ENCODE data around the gene HADHA.

HADHA gene

DNA sequence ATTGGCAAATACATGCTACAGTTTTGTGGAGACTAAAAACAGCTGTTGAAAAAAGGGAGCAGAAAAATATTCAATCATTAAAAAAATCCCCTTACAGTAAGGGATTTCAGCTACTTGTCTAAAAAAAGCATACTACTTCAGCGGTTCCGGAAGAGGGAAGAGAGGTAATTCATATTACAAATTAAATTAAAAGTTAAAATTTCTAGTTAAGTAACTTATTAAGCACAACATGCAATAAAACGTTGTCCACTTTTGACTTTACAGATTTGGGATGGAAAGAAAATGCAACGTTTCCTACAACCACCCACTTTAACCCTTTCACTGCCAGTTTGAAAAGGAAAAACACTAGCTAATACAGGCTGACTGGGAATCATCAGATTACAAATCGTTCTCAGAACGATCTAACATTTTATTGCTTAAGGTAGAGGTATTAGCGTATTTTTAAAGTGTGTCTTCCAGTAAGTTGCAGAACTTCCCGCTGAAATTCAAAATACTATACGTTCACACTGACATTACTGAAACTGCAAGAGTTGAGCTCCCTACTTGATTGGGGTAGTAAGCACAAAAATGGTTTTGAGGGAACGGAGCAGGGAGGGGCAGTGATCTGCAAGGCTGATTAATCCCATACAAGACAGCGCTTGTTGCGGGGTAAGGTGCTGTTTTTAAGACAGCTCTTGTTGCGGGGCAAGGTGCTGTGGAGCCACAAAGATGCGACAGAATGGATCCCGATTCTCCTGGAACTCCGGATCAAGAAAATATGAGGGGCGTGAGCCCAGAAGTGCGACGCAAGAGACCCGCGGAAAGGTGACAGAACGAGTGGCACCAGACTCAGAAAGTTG lies 743 bp downstream of the HADHA start:
- DNase-seq: no peak

DNA sequence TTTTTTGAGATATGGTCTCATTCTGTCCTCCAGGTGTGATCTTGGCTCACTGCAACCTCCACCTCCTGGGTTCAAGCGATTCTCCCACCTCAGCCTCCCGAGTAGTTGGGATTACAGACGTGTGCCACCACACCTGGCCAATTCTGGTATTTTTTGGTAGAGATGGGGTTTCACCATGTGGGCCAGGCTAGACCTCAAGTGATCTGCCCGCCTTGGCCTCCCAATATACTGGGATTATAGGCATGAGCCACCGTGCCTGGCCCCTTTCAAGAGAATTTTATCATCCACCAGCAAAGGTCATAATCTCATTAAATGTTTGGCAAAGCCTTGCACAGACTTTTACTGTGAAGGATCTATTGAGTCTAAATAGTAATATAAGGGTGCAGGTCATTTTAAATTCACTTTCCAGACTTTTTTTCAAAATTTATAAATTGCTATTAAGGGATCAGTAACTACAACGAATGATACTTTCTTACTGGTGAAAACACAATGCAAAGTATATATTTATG lies 2.5 kb downstream of the HADHA start:
- no peak for DNase-seq

DNA sequence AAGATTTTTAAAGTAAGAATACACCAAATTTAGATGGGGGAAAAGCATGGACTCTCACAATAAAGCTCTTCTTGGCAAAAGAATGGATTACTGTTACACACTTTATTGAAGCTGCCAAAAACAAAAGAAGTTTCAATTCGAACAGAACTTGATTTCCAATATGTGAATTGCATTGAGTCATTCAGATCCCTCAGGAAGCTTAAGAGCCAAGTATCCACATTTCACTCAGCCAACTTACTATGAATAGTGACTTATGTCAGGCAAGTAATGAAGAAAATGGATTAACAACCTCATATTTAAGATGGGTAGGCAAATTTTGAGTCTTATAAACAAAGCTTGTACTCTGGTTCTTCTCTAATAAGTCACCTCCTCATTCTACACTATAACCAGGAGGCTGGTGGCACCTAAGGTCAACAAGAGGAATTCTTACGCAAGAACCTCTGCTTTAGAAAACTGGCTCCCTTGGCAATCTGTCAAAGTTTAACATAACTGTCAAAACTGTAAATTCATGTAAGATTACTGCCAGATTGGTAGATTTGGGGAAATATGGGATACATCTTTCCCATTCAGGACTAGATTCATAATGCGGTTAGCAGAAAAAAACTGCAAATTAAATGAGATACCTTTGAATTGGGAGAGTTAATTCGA lies 6.0 kb downstream of the HADHA start:
- no peak for DNase-seq

DNA sequence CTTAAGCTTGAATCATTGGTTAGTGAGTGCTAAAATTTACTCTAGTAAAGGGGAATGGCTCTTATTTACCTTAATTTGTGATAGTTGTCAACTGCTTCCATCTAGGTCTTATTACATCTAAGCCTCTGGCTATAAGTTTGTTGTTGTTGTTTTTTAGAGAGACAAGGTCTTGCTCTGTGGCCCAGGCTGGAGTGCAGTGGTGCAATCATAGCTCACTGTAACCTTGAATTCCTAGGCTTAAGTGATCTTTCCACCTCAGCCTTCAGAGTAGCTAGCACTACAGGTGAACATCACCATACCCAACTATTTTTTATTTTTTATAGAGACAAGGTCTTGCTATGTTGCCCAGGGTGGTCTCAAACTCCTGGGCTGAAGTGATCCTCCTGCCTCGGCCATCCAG lies 6.6 kb downstream of the HADHA start:
- DNase-seq: no peak

DNA sequence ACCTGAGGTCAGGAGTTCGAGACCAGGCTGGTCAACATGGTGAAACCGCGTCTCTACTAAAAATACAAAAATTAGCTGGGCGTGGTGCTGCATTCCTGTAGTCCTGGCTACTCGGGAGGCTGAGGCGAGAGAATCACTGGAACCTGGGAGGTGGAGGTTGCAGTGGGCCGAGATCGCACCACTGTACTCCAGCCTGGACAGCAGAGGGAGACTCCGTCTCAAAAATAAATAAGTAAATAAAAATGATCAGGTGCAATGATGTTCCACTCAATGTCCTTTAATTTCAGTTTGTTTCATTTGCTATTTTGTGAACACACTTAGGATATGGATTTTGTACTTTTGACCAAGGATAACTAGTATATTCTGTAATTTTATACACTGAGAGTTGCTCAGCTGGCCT lies 9.3 kb downstream of the HADHA start:
- DNase-seq: no peak

DNA sequence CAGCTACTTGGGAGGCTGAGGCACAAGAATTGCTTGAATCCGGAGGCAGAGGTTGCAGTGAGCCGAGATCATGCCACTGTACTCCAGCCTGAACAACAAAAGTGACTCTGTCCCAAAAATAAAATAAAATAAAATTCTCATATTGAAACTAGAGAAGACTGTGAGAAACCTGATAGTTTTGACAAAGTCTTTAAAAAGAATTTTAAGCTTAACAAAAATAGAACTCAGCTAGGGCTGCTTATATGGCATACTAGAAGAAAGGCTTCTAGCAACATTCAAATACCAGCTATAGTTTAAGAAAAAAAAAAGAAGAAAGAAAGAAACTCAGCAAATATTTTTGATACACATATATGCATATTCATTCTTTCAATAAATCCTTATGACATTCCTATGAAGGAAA lies 13.6 kb downstream of the HADHA start:
- DNase-seq: no peak

DNA sequence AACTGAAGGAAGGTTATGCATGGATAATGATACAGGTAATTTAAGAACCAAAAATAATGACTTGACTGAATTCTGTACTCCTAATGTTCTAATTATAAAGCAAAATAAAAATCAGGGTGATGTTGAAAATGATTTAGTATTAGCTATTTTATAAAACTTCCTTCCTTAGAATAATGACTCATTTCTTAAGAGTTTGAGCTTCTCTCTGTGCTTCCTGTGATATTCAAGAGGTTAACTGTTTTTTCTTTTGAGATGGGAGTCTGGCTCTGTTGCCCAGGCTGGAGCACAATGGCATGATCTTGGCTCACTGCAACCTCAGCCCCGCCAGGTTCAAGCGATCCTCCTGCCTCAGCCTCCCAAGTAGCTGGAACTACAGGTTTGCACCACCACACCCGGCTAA lies 14.8 kb downstream of the HADHA start:
- DNase-seq: no peak

DNA sequence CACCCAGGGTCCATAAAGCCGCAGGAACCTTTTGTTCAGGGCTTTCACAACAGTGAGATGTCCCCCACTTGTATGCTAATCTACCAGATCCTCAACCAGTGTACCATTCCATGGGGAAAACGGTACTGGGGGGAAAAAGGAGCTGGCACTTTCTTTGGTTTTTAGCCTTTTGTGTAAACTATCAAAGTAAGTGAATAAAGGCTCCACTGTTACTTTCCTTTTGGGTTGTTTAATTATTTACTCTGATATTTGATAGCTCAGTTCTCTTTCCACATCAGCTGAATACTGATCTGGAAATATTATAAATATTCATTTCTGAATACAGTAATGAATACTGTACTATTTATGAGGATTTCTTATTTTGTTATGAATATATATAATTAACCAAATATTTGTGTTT lies 20.3 kb downstream of the HADHA start:
- DNase-seq: no peak

DNA sequence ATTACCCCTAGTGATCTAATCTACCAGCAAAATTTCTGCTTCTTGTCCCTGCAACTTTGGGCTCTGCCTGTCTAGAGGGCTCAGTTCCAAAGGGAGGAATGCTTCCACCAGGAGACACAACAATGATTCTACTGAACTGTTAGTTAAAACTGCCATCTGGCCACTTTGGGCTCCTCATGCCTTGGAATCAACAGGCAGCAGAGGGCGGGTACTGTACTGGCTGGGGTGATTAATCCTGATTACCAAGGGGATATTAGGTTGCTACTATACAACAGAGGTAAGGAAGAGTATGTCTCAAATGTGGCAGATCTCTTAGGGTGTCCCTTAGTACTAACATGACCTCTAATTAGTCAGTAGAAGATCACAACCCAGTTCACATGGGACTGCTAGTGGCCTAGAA lies 21.4 kb downstream of the HADHA start:
- no peak for DNase-seq

DNA sequence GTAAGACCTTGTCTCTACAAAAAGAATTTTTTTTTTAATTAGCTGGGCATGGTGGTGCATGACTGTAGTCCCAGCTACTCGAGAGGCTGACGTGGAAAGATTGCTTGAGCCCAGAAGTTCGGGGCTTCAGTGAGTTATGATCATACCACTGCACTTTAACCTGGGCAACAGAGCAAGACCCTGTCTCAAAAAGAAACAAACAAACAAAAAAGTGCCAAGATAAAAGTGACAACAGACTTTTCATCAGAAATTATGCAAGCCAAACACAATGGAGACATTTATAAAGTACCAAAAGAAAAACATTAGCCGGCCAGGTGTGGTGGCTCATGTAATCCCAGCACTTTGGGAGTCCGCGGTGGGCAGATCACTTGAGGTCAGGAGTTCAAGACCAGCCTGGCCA lies 26.7 kb downstream of the HADHA start:
- DNase-seq: no peak

DNA sequence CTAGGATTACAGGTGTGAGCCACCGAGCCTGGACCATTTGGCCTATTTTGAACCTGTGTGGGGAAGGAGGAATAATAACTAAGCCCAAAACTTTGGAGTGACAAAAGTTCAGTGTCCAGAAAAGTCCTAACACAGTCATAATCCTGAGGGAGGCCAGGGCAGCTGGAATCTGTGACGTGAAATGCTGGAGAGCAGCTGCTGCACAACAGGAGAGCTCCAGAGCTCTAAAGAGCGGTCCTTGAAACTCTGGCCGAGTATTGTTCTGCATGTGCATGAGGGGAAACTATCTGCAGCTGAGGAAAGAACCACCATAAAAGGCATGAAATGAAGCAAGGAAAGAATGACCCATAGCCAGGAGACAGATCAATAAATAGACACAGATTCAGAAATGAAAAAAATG lies 27.8 kb downstream of the HADHA start:
- no peak for DNase-seq

DNA sequence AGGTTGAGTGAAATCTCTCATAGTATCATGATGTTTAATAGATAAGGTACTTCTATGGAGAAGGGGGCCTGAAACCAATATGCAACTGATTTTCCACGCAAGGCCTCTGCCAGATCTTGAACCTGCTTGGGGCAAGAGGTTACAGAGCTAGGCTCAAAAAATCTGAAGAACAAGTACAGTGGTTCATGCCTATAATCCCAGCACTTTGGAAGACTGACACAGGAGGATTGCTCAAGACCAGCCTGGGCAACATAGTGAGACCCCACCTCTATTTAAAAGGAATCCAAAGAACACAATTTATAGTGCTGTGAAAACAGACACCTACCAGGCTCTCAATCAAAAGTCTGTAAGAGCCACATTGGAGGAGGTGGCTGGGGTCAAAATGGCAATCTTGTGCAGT lies 28.6 kb downstream of the HADHA start:
- DNase-seq: no peak

DNA sequence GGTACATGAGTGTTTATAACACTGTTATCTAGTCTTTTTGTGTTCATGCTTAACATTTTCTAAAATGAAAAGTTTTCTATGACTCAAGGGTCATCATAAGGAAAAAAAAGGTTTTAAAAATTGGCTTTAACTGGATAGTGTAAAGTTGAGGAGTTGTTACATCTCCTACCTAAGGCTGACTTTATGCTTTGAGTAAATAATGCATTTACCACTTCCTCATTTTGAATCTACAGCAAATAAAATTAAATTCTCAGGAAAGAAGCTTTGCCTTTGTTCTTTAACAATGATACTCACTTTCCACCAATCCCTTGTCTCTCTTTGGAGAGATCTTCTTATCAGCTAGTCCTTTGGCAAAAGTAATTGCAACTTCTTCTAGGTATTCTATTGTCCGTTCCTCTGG lies 29.7 kb downstream of the HADHA start:
- DNase-seq: no peak

DNA sequence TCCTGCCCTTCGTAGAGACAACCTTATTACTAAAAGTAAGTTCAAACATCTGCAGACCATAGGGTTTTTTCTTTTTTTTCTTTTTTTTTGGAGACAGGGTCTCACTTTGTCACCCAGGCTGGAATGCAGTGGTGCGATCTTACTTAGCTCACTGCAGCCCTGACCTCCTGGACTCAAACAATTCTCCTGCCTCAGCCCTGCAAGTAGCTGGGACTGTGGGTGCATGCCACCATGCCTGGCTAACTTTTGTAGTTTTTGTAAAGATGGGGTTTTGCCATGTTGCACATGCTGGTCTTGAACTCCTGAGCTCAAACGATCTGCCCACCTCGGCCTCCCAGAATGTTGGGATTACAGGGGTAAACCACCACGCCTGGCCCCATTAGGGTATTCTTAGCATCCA lies 32.4 kb downstream of the HADHA start:
- no peak for DNase-seq

DNA sequence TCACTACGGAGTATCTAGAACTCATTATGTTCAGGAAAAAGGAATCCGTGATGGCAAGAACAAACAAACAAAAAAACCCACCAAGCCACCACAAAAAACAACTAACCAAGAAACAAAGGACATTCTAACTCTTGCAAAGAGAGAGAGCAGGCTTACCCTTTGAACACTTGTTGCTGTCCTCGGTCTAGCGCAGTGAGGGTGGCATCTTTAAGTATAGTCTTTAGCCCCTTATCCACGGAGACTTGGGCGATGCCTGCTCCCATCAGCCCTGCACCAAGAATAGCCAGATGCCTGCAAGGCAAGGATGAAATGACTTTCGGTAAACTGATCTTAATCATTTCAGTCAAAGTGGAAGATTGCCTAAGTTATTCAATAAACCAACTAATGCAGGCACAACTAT lies 40.5 kb downstream of the HADHA start:
- DNase-seq: no peak

DNA sequence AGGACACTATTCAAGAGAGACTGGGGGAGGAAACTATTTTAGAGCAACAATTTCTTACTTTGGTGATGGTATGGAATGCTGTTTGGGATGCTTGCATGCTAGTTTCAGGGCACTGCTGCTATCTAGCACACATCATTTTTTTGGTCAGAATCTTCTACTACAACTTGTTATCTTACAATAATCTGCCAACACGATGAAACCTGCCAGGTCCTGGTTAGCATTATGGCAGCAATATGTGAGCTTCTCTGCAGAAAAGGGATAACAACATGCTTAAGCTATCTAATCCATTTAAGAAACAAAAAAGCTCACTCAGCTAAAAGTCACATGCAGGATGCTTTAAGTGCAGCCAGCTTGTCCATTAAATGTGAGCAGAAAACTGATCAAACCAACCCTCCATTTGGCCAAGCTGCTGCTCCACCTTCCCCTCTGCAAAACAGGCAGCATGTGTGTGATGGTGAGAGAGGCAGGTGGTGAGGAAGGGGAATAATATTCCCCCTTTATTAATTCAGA lies 41.4 kb downstream of the HADHA start:
- DNase-seq: no peak

DNA sequence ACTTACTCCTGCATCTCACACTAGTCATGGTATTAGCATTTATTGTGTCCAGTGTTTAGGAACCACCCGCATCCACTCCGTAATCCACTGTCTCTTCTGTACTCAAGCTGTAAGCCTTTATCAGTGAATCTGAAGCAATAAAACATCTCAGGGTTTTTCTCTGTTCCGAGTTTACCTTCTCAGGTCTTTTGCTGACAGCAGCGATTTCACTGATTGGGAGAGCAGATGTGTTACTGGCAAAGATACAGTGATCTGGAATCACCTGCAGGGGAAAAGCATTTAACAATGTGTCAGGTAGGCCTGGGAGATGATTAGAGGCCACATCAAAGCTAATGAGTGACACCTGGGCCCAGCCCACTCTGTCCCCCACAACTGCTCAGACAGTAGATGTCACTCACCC lies 46.9 kb downstream of the HADHA start:
- no peak for DNase-seq

DNA sequence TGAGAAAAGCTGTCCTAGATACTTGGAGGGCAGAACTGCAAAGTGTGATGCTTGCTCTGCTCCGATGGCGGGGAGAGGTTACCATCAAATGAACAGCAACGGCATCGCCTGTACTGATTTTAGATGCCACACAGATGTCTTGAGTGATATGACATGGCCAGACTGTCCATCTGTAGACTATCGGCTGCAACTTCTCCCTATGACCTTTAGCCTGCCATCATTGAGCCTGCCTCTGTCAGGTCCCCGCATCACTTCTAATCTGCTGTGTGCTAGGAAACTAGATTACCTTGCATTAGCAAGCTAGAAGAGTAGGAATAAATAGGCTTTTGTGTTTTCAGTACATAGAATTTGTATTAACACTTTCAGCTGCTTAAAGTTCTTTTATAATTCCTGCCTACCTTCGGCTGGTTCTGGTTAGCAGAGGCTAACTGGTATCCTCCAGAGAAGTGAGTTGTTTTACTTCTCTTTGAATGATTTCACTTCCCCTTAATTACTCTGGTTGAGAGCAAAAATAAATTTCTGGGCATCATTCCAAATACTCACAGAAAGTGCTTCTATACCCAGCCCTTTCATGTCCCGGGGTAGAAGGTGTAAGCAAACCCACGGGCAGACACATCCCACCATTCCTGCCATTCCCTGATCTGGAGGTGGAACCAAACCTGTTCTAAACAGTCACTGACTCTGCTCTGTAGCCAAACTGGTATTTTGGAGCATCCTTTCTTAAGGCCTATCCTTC lies 47.6 kb downstream of the HADHA start:
- no peak for DNase-seq

DNA sequence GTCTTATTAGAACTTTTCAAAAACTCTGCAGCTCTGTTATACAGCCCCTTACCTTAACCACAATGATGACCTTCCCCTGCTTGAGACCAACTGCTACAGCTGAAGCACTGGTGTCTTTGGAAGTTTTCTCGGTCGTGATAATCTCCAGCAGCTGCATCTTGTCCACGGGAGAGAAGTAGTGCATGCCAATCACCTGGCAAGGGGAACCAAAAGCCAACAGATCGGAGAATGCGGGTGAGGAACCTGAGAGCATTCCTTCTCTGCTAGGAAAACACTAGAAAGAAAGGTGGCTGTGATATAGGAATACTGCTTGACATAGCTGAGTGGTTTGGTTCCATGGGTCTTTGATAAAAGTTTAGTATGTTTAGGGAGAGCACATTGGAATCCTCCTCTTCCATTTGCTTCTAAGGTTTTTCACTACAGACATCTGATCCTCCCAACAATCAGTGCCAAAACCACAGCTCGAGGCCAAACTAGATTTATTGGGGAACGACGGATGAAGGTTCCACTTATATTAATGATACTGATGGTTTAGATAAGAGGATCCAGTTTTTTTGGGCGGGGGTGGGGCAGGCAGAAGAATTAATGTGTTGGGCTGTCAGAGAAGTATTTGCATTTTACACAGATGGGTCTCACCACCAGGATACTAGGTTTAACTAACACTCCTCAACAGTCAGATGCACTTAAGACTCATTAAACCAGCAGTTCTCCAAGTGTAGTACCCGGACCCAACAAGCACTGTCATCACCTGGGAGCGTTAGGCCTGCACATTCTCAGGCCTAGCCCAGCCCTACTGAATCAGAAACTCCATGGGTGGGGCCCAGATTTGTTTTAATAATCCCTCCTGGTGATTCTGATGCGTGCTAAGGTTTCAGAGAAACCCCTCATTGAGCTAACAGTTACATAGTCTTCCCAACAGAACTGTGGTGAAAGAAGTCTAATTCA lies 49.1 kb downstream of the HADHA start:
- no peak for DNase-seq

DNA sequence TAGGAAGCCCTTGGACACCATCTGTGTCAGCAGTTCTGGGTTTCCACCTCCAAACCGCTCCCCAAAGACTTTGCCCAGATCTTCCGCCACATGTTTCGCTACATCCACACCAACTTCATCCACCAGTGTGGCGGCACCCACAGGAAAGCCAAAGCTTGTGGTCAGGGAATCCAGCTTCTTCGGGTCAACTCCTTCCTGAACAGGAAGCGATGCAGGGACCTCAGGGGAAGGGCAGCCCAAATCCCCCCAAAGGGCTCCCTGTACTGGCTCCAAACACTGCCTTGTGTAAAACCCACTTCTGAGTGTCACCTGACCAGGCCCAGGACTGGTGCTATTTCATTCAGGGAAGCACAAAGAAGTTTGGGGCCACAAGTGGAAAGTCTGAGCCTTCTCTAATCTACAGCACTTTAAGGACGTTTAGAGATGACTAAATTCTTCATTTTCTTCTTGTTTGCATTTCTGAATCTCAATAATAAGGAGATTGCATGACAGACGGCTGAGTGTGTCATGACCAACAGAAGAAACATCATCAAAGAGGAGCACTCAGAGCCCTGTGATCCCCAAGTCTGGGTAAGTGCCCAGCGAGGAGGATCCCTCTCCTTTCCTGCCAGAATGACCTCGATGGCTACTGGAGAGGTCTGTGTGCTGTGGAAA lies 50.7 kb downstream of the HADHA start:
- no peak for DNase-seq

DNA sequence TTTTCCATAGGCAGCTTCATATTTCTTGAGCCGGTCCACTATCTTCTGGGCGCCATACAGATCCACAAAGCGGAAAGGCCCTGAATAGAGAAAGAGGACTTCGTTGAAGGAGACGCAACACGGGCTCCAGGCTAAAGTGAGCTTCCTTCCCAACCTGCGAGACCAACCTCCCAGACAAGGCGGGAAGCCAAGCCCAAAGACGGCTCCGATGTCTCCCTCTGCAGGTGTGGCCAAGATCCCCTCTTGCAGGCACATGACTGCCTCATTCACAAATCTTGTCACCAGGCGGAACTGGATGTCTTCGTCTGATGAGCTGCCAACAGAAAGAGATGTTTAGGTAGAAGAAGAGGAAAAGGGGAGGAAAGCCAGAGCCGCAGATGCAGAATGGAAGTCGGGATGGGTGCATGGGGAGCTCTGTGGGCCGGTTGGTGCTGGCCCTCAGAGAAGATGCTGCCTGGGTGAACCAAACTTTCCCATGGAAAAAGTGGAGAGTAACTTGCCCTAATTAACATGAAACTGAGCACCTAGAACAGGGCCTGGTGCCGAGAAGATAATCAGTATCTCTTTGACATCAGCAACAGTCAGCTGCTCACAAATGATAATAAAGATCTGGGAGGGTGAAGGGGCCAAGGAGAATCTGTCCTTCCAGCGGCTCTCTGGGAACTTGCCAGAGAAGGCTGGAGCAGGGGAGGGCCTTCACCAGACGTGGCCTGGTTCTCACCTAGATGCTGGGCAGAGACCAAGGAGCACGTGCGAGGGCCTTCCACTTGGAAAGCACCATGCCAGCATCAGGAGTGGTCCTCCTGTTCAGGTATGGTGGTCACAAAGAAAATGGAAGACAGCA lies 52.9 kb downstream of the HADHA start:
- no peak for DNase-seq
